H1 (cell line): ENCODE measurements around the gene VSTM2B. TPM values are rescaled to one million over a fixed set of nuclear protein-coding genes. Genes with fewer than 3 reads are reported as not detected.

Experiments used
- CTCF ChIA-PET: fragments of 300-600 bp; sonication (Branson Sonifier 250); formaldehyde crosslinking; loops from one replicate; lab custom pipeline; 2021; ENCODE audit not compliant: partially characterized antibody; lab: Charles Lee
- POLR2A ChIA-PET: fragments of 300-600 bp; sonication (Branson Sonifier 250); formaldehyde crosslinking; loops from one replicate; lab custom pipeline; 2021; ENCODE audit warnings: inconsistent platforms; ENCODE audit not compliant: partially characterized antibody; lab: Charles Lee
- DNase-seq, 2 experiments: peaks; one replicate each; pipeline versions ENCODE4 v3.0.0 to v3.0.0-alpha.2; 2010 to 2022; ENCODE audit warnings: low spot score in 2 of 2, low read depth in 1 of 2, mixed read lengths in 1 of 2
- FAIRE-seq: peaks from 2 replicates; lab custom pipeline; 2011; peaks lifted over from hg19 to GRCh38; lab: Jason Lieb, UNC
- H2AFZ ChIP-seq: 2 replicates; pipeline ENCODE4 v1.8.1; 2012; ENCODE audit warnings: low read length, inconsistent platforms
- H2AK5ac ChIP-seq: 2 replicates; pipeline ENCODE4 v1.6.1; 2013; ENCODE audit warnings: low read depth, low read length
- H2BK120ac ChIP-seq: replicated peaks from 2 replicates; pipeline ENCODE3; 2013; ENCODE audit warnings: low read depth, low read length, inconsistent platforms
- H2BK12ac ChIP-seq: 2 replicates; pipeline ENCODE4 v1.6.1; 2013; ENCODE audit warnings: low read depth, low read length
- H2BK15ac ChIP-seq: 2 replicates; pipeline ENCODE4 v1.6.1; 2013; ENCODE audit warnings: low read length
- H2BK20ac ChIP-seq: 2 replicates; pipeline ENCODE4 v1.6.1; 2013; ENCODE audit warnings: low read length
- H2BK5ac ChIP-seq: 2 replicates; pipeline ENCODE4 v1.6.1; 2013; ENCODE audit warnings: low read depth, low read length
- H3K14ac ChIP-seq: 2 replicates; pipeline ENCODE4 v1.6.1; 2013; ENCODE audit warnings: inconsistent platforms; ENCODE audit not compliant: insufficient read length
- H3K18ac ChIP-seq: 2 replicates; pipeline ENCODE4 v1.6.1; 2013; ENCODE audit warnings: low read length; ENCODE audit errors: extremely low read depth
- H3K23ac ChIP-seq: 2 replicates; pipeline ENCODE4 v1.6.1; 2013; ENCODE audit warnings: inconsistent platforms; ENCODE audit not compliant: insufficient read length
- H3K23me2 ChIP-seq: 2 replicates; pipeline ENCODE4 v1.6.1; 2013; ENCODE audit warnings: low read depth, low read length
- H3K27ac ChIP-seq: 2 replicates; pipeline ENCODE4 v1.6.1; 2011; ENCODE audit warnings: low read depth, low read length, inconsistent platforms
- H3K27me3 ChIP-seq, 4 experiments: replicated peaks in 1 of 4; 1 replicate in 1 of 4; 2 replicates in 3 of 4; pipeline versions ENCODE4 v1.6.1 to v1.8.1; 2011 to 2013; ENCODE audit warnings: low read length in 3 of 4, mild to moderate bottlenecking in 3 of 4, inconsistent platforms in 2 of 4, mixed read lengths in 2 of 4, moderate library complexity in 1 of 4; ENCODE audit not compliant: control insufficient read depth in 3 of 4, insufficient read depth in 3 of 4; ENCODE audit errors: extremely low read depth in 1 of 4
- H3K36me3 ChIP-seq, 4 experiments: 2 replicates each; pipeline versions ENCODE4 v1.6.1 to v1.8.1; 2011 to 2013; ENCODE audit warnings: mild to moderate bottlenecking in 4 of 4, low read length in 3 of 4, moderate library complexity in 2 of 4, control low read depth in 1 of 4, inconsistent platforms in 1 of 4; ENCODE audit not compliant: insufficient read depth in 4 of 4, control insufficient read depth in 2 of 4
- H3K4ac ChIP-seq: replicated peaks from 2 replicates; pipeline ENCODE3; 2013; ENCODE audit warnings: low read length, low read depth, mixed read lengths, inconsistent platforms; ENCODE audit not compliant: insufficient read length
- H3K4me1 ChIP-seq, 4 experiments: replicated peaks in 1 of 4; 1 replicate in 1 of 4; 2 replicates in 3 of 4; pipeline versions ENCODE4 v1.6.1 to v1.8.1; 2011 to 2013; ENCODE audit warnings: low read length in 3 of 4, inconsistent platforms in 2 of 4, mixed read lengths in 1 of 4; ENCODE audit not compliant: insufficient read depth in 4 of 4, control insufficient read depth in 3 of 4
- H3K4me2 ChIP-seq, 2 experiments: 2 replicates each; pipeline versions ENCODE4 v1.6.1 to v1.8.1; 2011 to 2013; ENCODE audit warnings: low read depth in 2 of 2, low read length in 2 of 2, control low read depth in 1 of 2, inconsistent platforms in 1 of 2, mild to moderate bottlenecking in 1 of 2; ENCODE audit not compliant: insufficient read depth in 1 of 2
- H3K4me3 ChIP-seq, 4 experiments: fragments of 200-600, 300-600 bp in 1 of 4; sonication (generic), shearing (Covaris generic), sonication (Bioruptor Twin) in 1 of 4; 2 replicates each; pipeline versions ENCODE4 v1.5.1 to v1.8.1; 2011 to 2016; ENCODE audit warnings: low read length in 4 of 4, low read depth in 3 of 4, control low read depth in 2 of 4, inconsistent platforms in 2 of 4, mild to moderate bottlenecking in 2 of 4, mixed read lengths in 1 of 4, moderate library complexity in 1 of 4; ENCODE audit not compliant: insufficient read depth in 2 of 4; ENCODE audit errors: extremely low read depth in 1 of 4
- H3K56ac ChIP-seq: replicated peaks from 2 replicates; pipeline ENCODE3; 2013; ENCODE audit warnings: low read depth, mild to moderate bottlenecking, mixed read lengths, low read length, inconsistent platforms; ENCODE audit not compliant: insufficient read length
- H3K79me1 ChIP-seq: 2 replicates; pipeline ENCODE4 v1.6.1; 2013; ENCODE audit warnings: low read depth, low read length, control low read depth
- H3K79me2 ChIP-seq, 2 experiments: 2 replicates each; pipeline versions ENCODE4 v1.6.1 to v1.8.1; 2012 to 2013; ENCODE audit warnings: low read length in 2 of 2, mild to moderate bottlenecking in 2 of 2, inconsistent platforms in 1 of 2; ENCODE audit not compliant: insufficient read depth in 2 of 2, control insufficient read depth in 1 of 2
- H3K9ac ChIP-seq, 4 experiments: replicated peaks in 1 of 4; 1 replicate in 1 of 4; 2 replicates in 3 of 4; pipeline versions ENCODE4 v1.6.1 to v1.8.1; 2011 to 2013; ENCODE audit warnings: low read depth in 3 of 4, low read length in 3 of 4, control low read depth in 2 of 4, mild to moderate bottlenecking in 2 of 4, moderate library complexity in 2 of 4, inconsistent platforms in 1 of 4; ENCODE audit errors: extremely low read depth in 1 of 4
- H3K9me3 ChIP-seq, 2 experiments: 2 replicates each; pipeline versions ENCODE4 v1.6.1 to v1.8.1; 2012 to 2013; ENCODE audit warnings: mild to moderate bottlenecking in 2 of 2, moderate library complexity in 2 of 2, control low read depth in 1 of 2, inconsistent platforms in 1 of 2, low read depth in 1 of 2, low read length in 1 of 2, mixed read lengths in 1 of 2; ENCODE audit not compliant: insufficient read depth in 2 of 2
- H4K20me1 ChIP-seq, 2 experiments: replicated peaks in 1 of 2; 2 replicates each; pipeline versions ENCODE3 to v1.8.1; 2011 to 2013; ENCODE audit warnings: inconsistent platforms in 2 of 2, low read length in 2 of 2, mild to moderate bottlenecking in 1 of 2; ENCODE audit not compliant: insufficient read depth in 2 of 2, control insufficient read depth in 1 of 2
- H4K5ac ChIP-seq: 2 replicates; pipeline ENCODE4 v1.6.1; 2013; ENCODE audit warnings: low read length, low read depth, mixed read lengths, inconsistent platforms; ENCODE audit not compliant: insufficient read length
- H4K8ac ChIP-seq: 2 replicates; pipeline ENCODE4 v1.8.0; 2013; ENCODE audit warnings: mild to moderate bottlenecking, moderate library complexity, low read length, inconsistent platforms; ENCODE audit not compliant: insufficient read depth; ENCODE audit errors: extremely low read depth
- H4K91ac ChIP-seq: replicated peaks from 2 replicates; pipeline ENCODE3; 2013; ENCODE audit warnings: low read length, mixed read lengths, inconsistent platforms; ENCODE audit not compliant: insufficient read length
- BACH1 ChIP-seq: IDR thresholded peaks from 2 replicates; pipeline ENCODE4 v1.6.1; 2012; ENCODE audit warnings: low read length, improper control_type of control experiment
- CEBPB ChIP-seq: IDR thresholded peaks from 2 replicates; pipeline ENCODE4 v1.6.1; 2012; ENCODE audit warnings: low read depth, low read length
- CHD2 ChIP-seq: IDR thresholded peaks from 2 replicates; pipeline ENCODE4 v1.6.1; 2012; ENCODE audit warnings: low read length, improper control_type of control experiment
- HDAC2 ChIP-seq, 2 experiments: fragments of 300-600 bp in 1 of 2; sonication (generic) in 1 of 2; IDR thresholded peaks; 2 replicates each; pipeline ENCODE4 v1.6.1; 2011 to 2012; ENCODE audit warnings: low read depth in 2 of 2, low read length in 2 of 2, mild to moderate bottlenecking in 2 of 2, moderate library complexity in 2 of 2, borderline replicate concordance in 1 of 2, inconsistent platforms in 1 of 2
- PHF8 ChIP-seq: fragments of 200-600 bp; sonication (generic); conservative IDR thresholded peaks from 2 replicates; pipeline ENCODE4 v1.7.1; 2012; ENCODE audit warnings: low read depth, mild to moderate bottlenecking, inconsistent platforms, low read length, moderate library complexity
- RAD21 ChIP-seq, 2 experiments: IDR thresholded peaks in 1 of 2; conservative IDR thresholded peaks in 1 of 2; 2 replicates each; pipeline ENCODE4 v1.6.1; 2011; ENCODE audit warnings: low read depth in 2 of 2, low read length in 2 of 2, improper control_type of control experiment in 1 of 2, inconsistent platforms in 1 of 2, mild to moderate bottlenecking in 1 of 2, moderate library complexity in 1 of 2
- RFX5 ChIP-seq: IDR thresholded peaks from 2 replicates; pipeline ENCODE4 v1.6.1; 2011; ENCODE audit warnings: low read depth, low read length, improper control_type of control experiment, borderline replicate concordance
- SAP30 ChIP-seq: fragments of 300-600 bp; sonication (generic); IDR thresholded peaks from 2 replicates; pipeline ENCODE4 v1.7.1; 2012; ENCODE audit warnings: low read length, moderate library complexity, mild to moderate bottlenecking, inconsistent platforms; ENCODE audit not compliant: insufficient read depth, insufficient replicate concordance
- SIX5 ChIP-seq: IDR thresholded peaks from 2 replicates; pipeline ENCODE4 v1.6.1; 2011; ENCODE audit warnings: mild to moderate bottlenecking, low read depth, low read length
- WGBS, 2 experiments: shearing (Covaris generic) in 1 of 2; methylation state at CpG; one replicate each; pipeline versions ENCODE4 v1.1.6 to v1.1.7; 2013 to 2015; ENCODE audit warnings: low lambda C conversion rate in 2 of 2, mixed read lengths in 2 of 2, inconsistent platforms in 1 of 2, low coverage in 1 of 2, missing lambda C conversion rate in 1 of 2; ENCODE audit not compliant: insufficient replicate concordance in 2 of 2, insufficient coverage in 1 of 2, insufficient read length in 1 of 2; ENCODE audit errors: extremely low coverage in 1 of 2, missing lambda C conversion rate in 1 of 2; 5-methylcytosine and 5-hydroxymethylcytosine counted together
- polyA plus RNA-seq, 7 experiments: library from polyadenylated mRNA; depleted of rRNA in 3 of 7; stranded (reverse) in 5 of 7; unstranded in 2 of 7; fragments of >200 nt in 5 of 7; fragments of 200-250 nt in 2 of 7; gene quantifications; 1 replicate in 5 of 7; 2 replicates in 1 of 7; 4 replicates in 1 of 7; pipeline versions ENCODE4 v1.2.1 to v1.2.3, GENCODE V29; 2011 to 2013; ENCODE audit warnings: missing spikeins in 2 of 7, mixed read lengths in 2 of 7
- total RNA-seq: library from RNA; stranded (reverse); fragmentation: NEBNext Ultra II Directional; extraction: Animal tissue kit (Norgen Biotek cat#: 25700); gene quantifications from 2 replicates; pipeline ENCODE4 v1.2.1, GENCODE V29; 2021
- TF ChIP-seq, protein P1 (sequence below): IDR thresholded peaks from 2 replicates; pipeline ENCODE4 v1.6.1; 2011; ENCODE audit warnings: low read depth, mild to moderate bottlenecking, low read length; ENCODE audit not compliant: insufficient read depth

The VSTM2B gene
- total and polyA plus RNA-seq, 2 of the 8 experiments (the other 6 are each of a cell fraction or from before 2014, with no cell fraction given), result 0.82 to 1.5 TPM

GRCh38 chr19:29610574-29611271 lies 84.9 kb downstream of the VSTM2B start:
- Histone ChIP-seq H3K23me2 (peaks cover 5% of the 10 kb centered on the region; the same call in 1 of the 2 replicates), H3K4me1 (no peaks in the 10 kb centered on the region; a peak in 2 of 7 replicates), H2AFZ (no peak overlapping the region), H3K4me3 (no peak overlapping the region), H2BK5ac (0 out of 2 replicates have a peak overlapping the region, but pooled peaks have one; percentile 60), H2BK120ac (no peak overlapping the region), H3K36me3 (peaks cover 8 to 22% (median 16%) of the 10 kb centered on the region in 4 experiments; a peak in 7 of 8 replicates), H3K56ac (no peak overlapping the region), H3K4me2 (no peak overlapping the region), H2BK20ac (no peak overlapping the region), H3K23ac (no peak overlapping the region), H4K5ac (no peak overlapping the region), H2BK12ac (no peak overlapping the region), H3K9me3 (no peaks in the 10 kb centered on the region), H4K91ac (no peak overlapping the region), H2AK5ac (no peak overlapping the region), H4K20me1 (peaks cover 0 to 3% of the 10 kb centered on the region in 2 experiments), H2BK15ac (no peak overlapping the region), H3K9ac (no peak overlapping the region; a peak in 1 of 7 replicates), H4K8ac (no peak overlapping the region), H3K18ac (no peak overlapping the region), H3K14ac (no peak overlapping the region), H3K79me1 (no peaks in the 10 kb centered on the region; the same call in 1 of the 2 replicates), H3K79me2 (peaks cover 0 to 7% of the 10 kb centered on the region in 2 experiments; a peak in 1 of 4 replicates), H3K27me3 (no peaks in the 10 kb centered on the region), H3K4ac (no peak overlapping the region), H3K27ac (no peak overlapping the region)
- DNase-seq (peak; percentile 82 to 88), FAIRE-seq (peak; percentile 86)
- CTCF ChIA-PET, result interaction anchor here (0.6 to 9.9 kb wide), 42 partner anchors 9 to 321 kb away, joined by 3 to 109 read pairs (median 4); partner anchors contain the start of genes C19orf12 and PLEKHF1
- 54% methylated on average over 19 of the region's 19 CpGs; no CpG with 5 or more reads in 1 of the 2 experiments for WGBS, 2 experiments
- POLR2A ChIA-PET, result interaction anchor here (0.6 to 1.6 kb wide), 6 partner anchors 14 to 113 kb away, joined by 3 to 5 read pairs (median 4); partner anchors contain the start of gene PLEKHF1
- TF ChIP-seq, protein P1, sequence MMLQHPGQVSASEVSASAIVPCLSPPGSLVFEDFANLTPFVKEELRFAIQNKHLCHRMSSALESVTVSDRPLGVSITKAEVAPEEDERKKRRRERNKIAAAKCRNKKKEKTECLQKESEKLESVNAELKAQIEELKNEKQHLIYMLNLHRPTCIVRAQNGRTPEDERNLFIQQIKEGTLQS, result no peak
- TF ChIP-seq SIX5 (no peak), CHD2 (no peak), RFX5 (no peak), PHF8 (no peak), BACH1 (peak; percentile 80), CEBPB (no peak), HDAC2 (IDR thresholded peaks at IDR 0.05; ENCODE audit: borderline replicate concordance in 1 of 2, low read depth in 2 of 2, low read length in 2 of 2) (no peak), SAP30 (no peak), RAD21 (IDR thresholded peaks at IDR 0.05 in 1 of 2, conservative IDR thresholded peaks at IDR 0.05 in 1 of 2; ENCODE audit: low read depth in 2 of 2, low read length in 2 of 2) (peak; percentile 95 to 96)
